Measurements from ENCODE around the gene TEN1. TPM values are rescaled to one million over a fixed set of nuclear protein-coding genes. Genes with fewer than 3 reads are reported as not detected.

The TEN1 gene
- total RNA-seq (2022; extraction: Qiagen RNA extraction): 20.6 to 27.7 TPM (median 24.5 TPM) in 5 replicates

GRCh38 chr17:75978938-75979704 is at the start of gene TEN1, which contains the start of gene ACOX1:
TSS of gene TEN1 (plus strand) at chr17:75979240. CDS start at chr17:75986193, 6,953 bp downstream.
TSS of gene ACOX1 (minus strand) at chr17:75979166. CDS start at chr17:75979073, 93 bp downstream.

GRCh38 chr17:75940727-75941441 is 38.2 kb upstream of the TEN1 start, which contains the start of gene FBF1:
TSS of gene FBF1 (minus strand) at chr17:75941042. CDS start at chr17:75938149, 2,893 bp downstream.

GRCh38 chr17:76000755-76001521 is 21.9 kb downstream of the TEN1 start, which contains the start of gene CDK3:
TSS of gene CDK3 (plus strand) at chr17:76000855. CDS start at chr17:76001426, 571 bp downstream.

GRCh38 chr17:76027159-76027839 is 48.3 kb downstream of the TEN1 start, which contains the start of gene EVPL:
TSS of gene EVPL (minus strand) at chr17:76027306. CDS start at chr17:76027198, 108 bp downstream.

Other genes starting within 250 kb of the TEN1 start
- gene GALK1, start 214.0 kb upstream of the TEN1 start, total RNA-seq (2022; extraction: Qiagen RNA extraction): 55.4 to 89.1 TPM (median 82.7 TPM) in 5 replicates
- gene UNK, start 194.4 kb upstream of the TEN1 start, total RNA-seq (2022; extraction: Qiagen RNA extraction): 25.1 to 31.3 TPM (median 28.1 TPM) in 5 replicates
- 4.8 to 7.3 TPM (median 5.8 TPM) in 5 replicates for gene UNC13D, start 134.8 kb upstream of the TEN1 start, total RNA-seq (2022; extraction: Qiagen RNA extraction)
- gene WBP2, start 123.9 kb upstream of the TEN1 start, total RNA-seq (2022; extraction: Qiagen RNA extraction): 83.2 to 92.6 TPM (median 88.1 TPM) in 5 replicates
- 144 to 202 TPM (median 193 TPM) in 5 replicates for gene TRIM47, start 100.7 kb upstream of the TEN1 start, total RNA-seq (2022; extraction: Qiagen RNA extraction)
- 30.1 to 40.1 TPM (median 38.9 TPM) in 5 replicates for gene TRIM65, start 82.3 kb upstream of the TEN1 start, total RNA-seq (2022; extraction: Qiagen RNA extraction)
- gene MRPL38, start 74.4 kb upstream of the TEN1 start, total RNA-seq (2022; extraction: Qiagen RNA extraction): 98.3 to 124 TPM (median 117 TPM) in 5 replicates
- 5.5 to 8.4 TPM (median 7.1 TPM) in 5 replicates for gene FBF1, start 38.2 kb upstream of the TEN1 start, total RNA-seq (2022; extraction: Qiagen RNA extraction)
- gene ACOX1, start 74 bp upstream of the TEN1 start, total RNA-seq (2022; extraction: Qiagen RNA extraction): 15.8 to 18.4 TPM (median 16.6 TPM) in 5 replicates
- gene CDK3, start 21.6 kb downstream of the TEN1 start, total RNA-seq (2022; extraction: Qiagen RNA extraction): 3.2 to 5.5 TPM (median 4.7 TPM) in 5 replicates
- 11.9 to 18.5 TPM (median 17.2 TPM) in 5 replicates for gene EVPL, start 48.1 kb downstream of the TEN1 start, total RNA-seq (2022; extraction: Qiagen RNA extraction)
- gene SRP68, start 93.3 kb downstream of the TEN1 start, total RNA-seq (2022; extraction: Qiagen RNA extraction): 78.7 to 82.2 TPM (median 79.1 TPM) in 5 replicates
- 1.1 to 2.1 TPM (median 1.7 TPM) in 5 replicates for gene GALR2, start 95.5 kb downstream of the TEN1 start, total RNA-seq (2022; extraction: Qiagen RNA extraction)
- 0.17 to 0.38 TPM (median 0.30 TPM) in 5 replicates for gene ZACN, start 99.9 kb downstream of the TEN1 start, total RNA-seq (2022; extraction: Qiagen RNA extraction)
- 54.6 to 68.4 TPM (median 58.5 TPM) in 5 replicates for gene EXOC7, start 124.5 kb downstream of the TEN1 start, total RNA-seq (2022; extraction: Qiagen RNA extraction)
- gene FOXJ1, start 162.0 kb downstream of the TEN1 start, total RNA-seq (2022; extraction: Qiagen RNA extraction): 0.77 to 1.1 TPM (median 0.95 TPM) in 5 replicates